Lower leg skin (tissue), 3 donors: ENCODE results near the gene FCN2.

Source experiments
- CTCF ChIP-seq, 3 donors: fragments of 450-650 bp; IDR thresholded peaks; one replicate each; pipeline ENCODE4 v1.5.1; 2016; ENCODE audit warnings: antibody characterized with exemption in 3 of 3, mild to moderate bottlenecking in 3 of 3, moderate library complexity in 2 of 3
- POLR2A ChIP-seq, 2 donors: fragments of 450-650 bp; IDR thresholded peaks; one replicate each; pipeline ENCODE4 v1.6.1; 2016 to 2017; ENCODE audit warnings: antibody characterized with exemption in 2 of 2, mild to moderate bottlenecking in 1 of 2, moderate library complexity in 1 of 2

DNA sequence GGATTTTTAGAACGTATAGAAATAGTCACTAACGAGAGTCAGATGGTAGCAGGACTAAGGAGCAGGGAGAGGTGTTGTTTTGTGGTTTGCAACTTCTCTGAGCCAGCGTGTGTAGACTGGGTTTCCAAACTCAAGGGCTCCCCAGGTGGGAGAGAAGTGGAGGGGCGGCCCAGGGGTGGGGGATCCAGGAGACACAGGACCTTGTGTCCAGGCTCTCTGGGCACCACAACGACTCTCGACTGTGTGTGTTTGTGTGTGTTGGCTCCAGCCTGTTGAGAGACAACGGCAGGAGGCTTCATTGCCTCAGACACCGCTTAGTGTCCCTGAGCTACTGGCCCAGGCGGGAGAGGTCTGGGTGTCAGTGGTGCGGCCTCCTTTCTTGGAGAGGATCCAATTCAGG is 38.0 kb downstream of the FCN2 start:
- no peak for TF ChIP-seq CTCF (IDR thresholded peaks at IDR 0.05)
- no peak for TF ChIP-seq POLR2A (IDR thresholded peaks at IDR 0.05)
